ENCODE measurements around the gene PIK3IP1. TPM values are rescaled to one million over a fixed set of nuclear protein-coding genes. Genes with fewer than 3 reads are reported as not detected.

Gene PIK3IP1
- total and polyA plus RNA-seq, 9 of the 15 experiments (the other 6 are each of a cell fraction or from before 2014, with no cell fraction given) = 0.11 to 1.3 (median 0.77) TPM

DNA sequence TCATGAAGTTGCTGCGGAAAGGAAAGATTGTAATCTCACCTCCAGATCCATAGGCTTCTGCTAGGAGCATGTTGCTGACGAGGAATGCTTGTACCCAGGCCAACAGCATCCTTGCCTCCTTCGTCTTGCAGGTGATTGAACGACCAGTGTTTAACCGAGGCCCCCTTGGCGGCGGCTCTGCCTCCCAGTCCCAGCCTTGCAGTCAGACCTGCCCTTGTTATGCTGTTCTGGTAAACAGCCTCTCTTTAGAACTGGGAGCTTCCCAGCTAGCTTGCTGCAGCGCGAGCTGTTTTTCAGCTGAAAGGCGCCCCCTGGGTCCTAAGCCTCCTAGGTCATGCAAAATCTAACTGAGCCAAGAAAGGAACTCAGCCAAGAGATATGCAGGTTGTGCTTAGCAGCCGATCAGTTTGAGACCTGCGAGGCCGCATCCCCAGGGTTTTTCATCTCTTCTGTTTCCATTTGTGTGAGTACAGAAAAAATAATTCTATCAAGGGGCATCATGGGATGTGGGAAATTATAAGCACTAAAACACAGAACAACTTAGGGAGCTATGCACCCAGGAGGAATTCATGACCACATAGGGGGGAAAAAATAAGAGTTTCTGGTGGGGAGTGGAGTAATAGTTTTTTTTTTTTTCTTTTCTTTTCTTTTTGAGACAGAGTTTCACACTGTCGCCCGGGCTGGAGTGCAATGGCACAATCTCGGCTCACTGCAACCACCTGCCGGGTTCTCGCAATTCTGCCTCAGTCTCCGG is at the start of gene PIK3IP1 (continued):
- TF ChIP-seq ZNF395 (CRISPR knock-in tag; IDR thresholded peaks at IDR 0.05) = no peak
- peak; percentile 38 for TF ChIP-seq NEUROD1 (IDR thresholded peaks at IDR 0.05; ENCODE audit: borderline replicate concordance, low read depth, low read length, partially characterized antibody)
- no peak for TF ChIP-seq PCBP1 (IDR thresholded peaks at IDR 0.05; ENCODE audit: low read depth, low read length, poor library complexity, severe bottlenecking)
- TF ChIP-seq, protein P1, sequence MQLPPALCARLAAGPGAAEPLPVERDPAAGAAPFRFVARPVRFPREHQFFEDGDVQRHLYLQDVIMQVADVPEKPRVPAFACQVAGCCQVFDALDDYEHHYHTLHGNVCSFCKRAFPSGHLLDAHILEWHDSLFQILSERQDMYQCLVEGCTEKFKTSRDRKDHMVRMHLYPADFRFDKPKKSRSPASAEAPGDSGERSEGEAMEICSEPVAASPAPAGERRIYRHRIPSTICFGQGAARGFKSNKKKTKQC (CRISPR knock-in tag; IDR thresholded peaks at IDR 0.05) = no peak
- no peak for TF ChIP-seq CBFA2T2 (conservative IDR thresholded peaks at IDR 0.05)
- TF ChIP-seq, protein P2, sequence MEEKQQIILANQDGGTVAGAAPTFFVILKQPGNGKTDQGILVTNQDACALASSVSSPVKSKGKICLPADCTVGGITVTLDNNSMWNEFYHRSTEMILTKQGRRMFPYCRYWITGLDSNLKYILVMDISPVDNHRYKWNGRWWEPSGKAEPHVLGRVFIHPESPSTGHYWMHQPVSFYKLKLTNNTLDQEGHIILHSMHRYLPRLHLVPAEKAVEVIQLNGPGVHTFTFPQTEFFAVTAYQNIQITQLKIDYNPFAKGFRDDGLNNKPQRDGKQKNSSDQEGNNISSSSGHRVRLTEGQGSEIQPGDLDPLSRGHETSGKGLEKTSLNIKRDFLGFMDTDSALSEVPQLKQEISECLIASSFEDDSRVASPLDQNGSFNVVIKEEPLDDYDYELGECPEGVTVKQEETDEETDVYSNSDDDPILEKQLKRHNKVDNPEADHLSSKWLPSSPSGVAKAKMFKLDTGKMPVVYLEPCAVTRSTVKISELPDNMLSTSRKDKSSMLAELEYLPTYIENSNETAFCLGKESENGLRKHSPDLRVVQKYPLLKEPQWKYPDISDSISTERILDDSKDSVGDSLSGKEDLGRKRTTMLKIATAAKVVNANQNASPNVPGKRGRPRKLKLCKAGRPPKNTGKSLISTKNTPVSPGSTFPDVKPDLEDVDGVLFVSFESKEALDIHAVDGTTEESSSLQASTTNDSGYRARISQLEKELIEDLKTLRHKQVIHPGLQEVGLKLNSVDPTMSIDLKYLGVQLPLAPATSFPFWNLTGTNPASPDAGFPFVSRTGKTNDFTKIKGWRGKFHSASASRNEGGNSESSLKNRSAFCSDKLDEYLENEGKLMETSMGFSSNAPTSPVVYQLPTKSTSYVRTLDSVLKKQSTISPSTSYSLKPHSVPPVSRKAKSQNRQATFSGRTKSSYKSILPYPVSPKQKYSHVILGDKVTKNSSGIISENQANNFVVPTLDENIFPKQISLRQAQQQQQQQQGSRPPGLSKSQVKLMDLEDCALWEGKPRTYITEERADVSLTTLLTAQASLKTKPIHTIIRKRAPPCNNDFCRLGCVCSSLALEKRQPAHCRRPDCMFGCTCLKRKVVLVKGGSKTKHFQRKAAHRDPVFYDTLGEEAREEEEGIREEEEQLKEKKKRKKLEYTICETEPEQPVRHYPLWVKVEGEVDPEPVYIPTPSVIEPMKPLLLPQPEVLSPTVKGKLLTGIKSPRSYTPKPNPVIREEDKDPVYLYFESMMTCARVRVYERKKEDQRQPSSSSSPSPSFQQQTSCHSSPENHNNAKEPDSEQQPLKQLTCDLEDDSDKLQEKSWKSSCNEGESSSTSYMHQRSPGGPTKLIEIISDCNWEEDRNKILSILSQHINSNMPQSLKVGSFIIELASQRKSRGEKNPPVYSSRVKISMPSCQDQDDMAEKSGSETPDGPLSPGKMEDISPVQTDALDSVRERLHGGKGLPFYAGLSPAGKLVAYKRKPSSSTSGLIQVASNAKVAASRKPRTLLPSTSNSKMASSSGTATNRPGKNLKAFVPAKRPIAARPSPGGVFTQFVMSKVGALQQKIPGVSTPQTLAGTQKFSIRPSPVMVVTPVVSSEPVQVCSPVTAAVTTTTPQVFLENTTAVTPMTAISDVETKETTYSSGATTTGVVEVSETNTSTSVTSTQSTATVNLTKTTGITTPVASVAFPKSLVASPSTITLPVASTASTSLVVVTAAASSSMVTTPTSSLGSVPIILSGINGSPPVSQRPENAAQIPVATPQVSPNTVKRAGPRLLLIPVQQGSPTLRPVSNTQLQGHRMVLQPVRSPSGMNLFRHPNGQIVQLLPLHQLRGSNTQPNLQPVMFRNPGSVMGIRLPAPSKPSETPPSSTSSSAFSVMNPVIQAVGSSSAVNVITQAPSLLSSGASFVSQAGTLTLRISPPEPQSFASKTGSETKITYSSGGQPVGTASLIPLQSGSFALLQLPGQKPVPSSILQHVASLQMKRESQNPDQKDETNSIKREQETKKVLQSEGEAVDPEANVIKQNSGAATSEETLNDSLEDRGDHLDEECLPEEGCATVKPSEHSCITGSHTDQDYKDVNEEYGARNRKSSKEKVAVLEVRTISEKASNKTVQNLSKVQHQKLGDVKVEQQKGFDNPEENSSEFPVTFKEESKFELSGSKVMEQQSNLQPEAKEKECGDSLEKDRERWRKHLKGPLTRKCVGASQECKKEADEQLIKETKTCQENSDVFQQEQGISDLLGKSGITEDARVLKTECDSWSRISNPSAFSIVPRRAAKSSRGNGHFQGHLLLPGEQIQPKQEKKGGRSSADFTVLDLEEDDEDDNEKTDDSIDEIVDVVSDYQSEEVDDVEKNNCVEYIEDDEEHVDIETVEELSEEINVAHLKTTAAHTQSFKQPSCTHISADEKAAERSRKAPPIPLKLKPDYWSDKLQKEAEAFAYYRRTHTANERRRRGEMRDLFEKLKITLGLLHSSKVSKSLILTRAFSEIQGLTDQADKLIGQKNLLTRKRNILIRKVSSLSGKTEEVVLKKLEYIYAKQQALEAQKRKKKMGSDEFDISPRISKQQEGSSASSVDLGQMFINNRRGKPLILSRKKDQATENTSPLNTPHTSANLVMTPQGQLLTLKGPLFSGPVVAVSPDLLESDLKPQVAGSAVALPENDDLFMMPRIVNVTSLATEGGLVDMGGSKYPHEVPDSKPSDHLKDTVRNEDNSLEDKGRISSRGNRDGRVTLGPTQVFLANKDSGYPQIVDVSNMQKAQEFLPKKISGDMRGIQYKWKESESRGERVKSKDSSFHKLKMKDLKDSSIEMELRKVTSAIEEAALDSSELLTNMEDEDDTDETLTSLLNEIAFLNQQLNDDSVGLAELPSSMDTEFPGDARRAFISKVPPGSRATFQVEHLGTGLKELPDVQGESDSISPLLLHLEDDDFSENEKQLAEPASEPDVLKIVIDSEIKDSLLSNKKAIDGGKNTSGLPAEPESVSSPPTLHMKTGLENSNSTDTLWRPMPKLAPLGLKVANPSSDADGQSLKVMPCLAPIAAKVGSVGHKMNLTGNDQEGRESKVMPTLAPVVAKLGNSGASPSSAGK (IDR thresholded peaks at IDR 0.05) = no peak; the same call in 1 of the 2 replicates
- TF ChIP-seq MCM7 (IDR thresholded peaks at IDR 0.05) = no peak
- TF ChIP-seq, protein P3, sequence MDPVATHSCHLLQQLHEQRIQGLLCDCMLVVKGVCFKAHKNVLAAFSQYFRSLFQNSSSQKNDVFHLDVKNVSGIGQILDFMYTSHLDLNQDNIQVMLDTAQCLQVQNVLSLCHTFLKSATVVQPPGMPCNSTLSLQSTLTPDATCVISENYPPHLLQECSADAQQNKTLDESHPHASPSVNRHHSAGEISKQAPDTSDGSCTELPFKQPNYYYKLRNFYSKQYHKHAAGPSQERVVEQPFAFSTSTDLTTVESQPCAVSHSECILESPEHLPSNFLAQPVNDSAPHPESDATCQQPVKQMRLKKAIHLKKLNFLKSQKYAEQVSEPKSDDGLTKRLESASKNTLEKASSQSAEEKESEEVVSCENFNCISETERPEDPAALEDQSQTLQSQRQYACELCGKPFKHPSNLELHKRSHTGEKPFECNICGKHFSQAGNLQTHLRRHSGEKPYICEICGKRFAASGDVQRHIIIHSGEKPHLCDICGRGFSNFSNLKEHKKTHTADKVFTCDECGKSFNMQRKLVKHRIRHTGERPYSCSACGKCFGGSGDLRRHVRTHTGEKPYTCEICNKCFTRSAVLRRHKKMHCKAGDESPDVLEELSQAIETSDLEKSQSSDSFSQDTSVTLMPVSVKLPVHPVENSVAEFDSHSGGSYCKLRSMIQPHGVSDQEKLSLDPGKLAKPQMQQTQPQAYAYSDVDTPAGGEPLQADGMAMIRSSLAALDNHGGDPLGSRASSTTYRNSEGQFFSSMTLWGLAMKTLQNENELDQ (CRISPR knock-in tag; IDR thresholded peaks at IDR 0.05; ENCODE audit: borderline replicate concordance) = no peak
- no peak for TF ChIP-seq ZBTB8A (IDR thresholded peaks at IDR 0.05; ENCODE audit: partially characterized antibody)
- no peak for TF ChIP-seq ZNF408 (CRISPR knock-in tag; IDR thresholded peaks at IDR 0.05; ENCODE audit: low read depth)
- no peak for TF ChIP-seq ESRRB (CRISPR knock-in tag; IDR thresholded peaks at IDR 0.05; ENCODE audit: borderline replicate concordance)
